ENCODE results near the gene ZBTB8OS. TPM values are rescaled to one million over a fixed set of nuclear protein-coding genes. Genes with fewer than 3 reads are reported as not detected.
"Not testable (repeated sequence)": the region's sequence is repeated elsewhere in the genome, so short reads cannot be mapped to it uniquely, and the experiment has no call there.

Gene ZBTB8OS
- total RNA-seq, 1 experiment from 2014 or later: 81.1 TPM

- no peaks in the 10 kb centered on the region for H3K27me3 ChIP-seq (replicated peaks)
- no peaks in the 10 kb centered on the region for H3K4me1 ChIP-seq (replicated peaks)
- peaks cover 95% of the 10 kb centered on the region for H3K36me3 ChIP-seq
- no peak overlapping the region for H3K4me3 ChIP-seq
- no peak for DNase-seq (ENCODE audit: low read depth in 1 of 2, low spot score in 2 of 2)
- H3K27ac ChIP-seq: no peak overlapping the region
- no peaks in the 10 kb centered on the region; the same call in 1 of the 2 replicates for H3K9me3 ChIP-seq (replicated peaks)
Observed at GRCh38 chr1:32676945-32677344, 26.6 kb upstream of the ZBTB8OS start.

- not testable (repeated sequence) for H3K4me1 ChIP-seq (replicated peaks); DNase-seq (ENCODE audit: low read depth in 1 of 2, low spot score in 2 of 2); H3K4me3 ChIP-seq; H3K9me3 ChIP-seq (replicated peaks); H3K27me3 ChIP-seq (replicated peaks); H3K27ac ChIP-seq
- H3K36me3 ChIP-seq: peaks cover 99% of the 10 kb centered on the region
Observed at GRCh38 chr1:32668716-32669115, 18.4 kb upstream of the ZBTB8OS start.

- peaks cover 99% of the 10 kb centered on the region for H3K36me3 ChIP-seq
- DNase-seq (ENCODE audit: low read depth in 1 of 2, low spot score in 2 of 2): no peak
Observed at GRCh38 chr1:32666901-32667566, 16.7 kb upstream of the ZBTB8OS start.

GRCh38 chr1:32665915-32666314 lies 15.6 kb upstream of the ZBTB8OS start:
- DNase-seq (ENCODE audit: low read depth in 1 of 2, low spot score in 2 of 2): no peak
- Histone ChIP-seq H3K27ac (no peak overlapping the region), H3K9me3 (replicated peaks) (no peaks in the 10 kb centered on the region), H3K27me3 (replicated peaks) (no peaks in the 10 kb centered on the region), H3K36me3 (peaks cover 95% of the 10 kb centered on the region), H3K4me3 (no peak overlapping the region), H3K4me1 (replicated peaks) (no peaks in the 10 kb centered on the region)

More at GRCh38 chr1:32666901-32667566, 16.7 kb upstream of the ZBTB8OS start:
- Histone ChIP-seq H3K9me3 (replicated peaks) (no peaks in the 10 kb centered on the region), H3K27me3 (replicated peaks) (no peaks in the 10 kb centered on the region), H3K27ac (no peak overlapping the region), H3K4me1 (replicated peaks) (no peaks in the 10 kb centered on the region), H3K4me3 (no peak overlapping the region)

GRCh38 chr1:32659581-32659980 lies 9.2 kb upstream of the ZBTB8OS start:
- Histone ChIP-seq H3K27me3 (replicated peaks) (no peaks in the 10 kb centered on the region), H3K9me3 (replicated peaks) (no peaks in the 10 kb centered on the region), H3K36me3 (peaks cover 91% of the 10 kb centered on the region), H3K27ac (no peak overlapping the region), H3K4me1 (replicated peaks) (peaks cover 19% of the 10 kb centered on the region), H3K4me3 (no peak overlapping the region)
- no peak for DNase-seq (ENCODE audit: low read depth in 1 of 2, low spot score in 2 of 2)

DNA sequence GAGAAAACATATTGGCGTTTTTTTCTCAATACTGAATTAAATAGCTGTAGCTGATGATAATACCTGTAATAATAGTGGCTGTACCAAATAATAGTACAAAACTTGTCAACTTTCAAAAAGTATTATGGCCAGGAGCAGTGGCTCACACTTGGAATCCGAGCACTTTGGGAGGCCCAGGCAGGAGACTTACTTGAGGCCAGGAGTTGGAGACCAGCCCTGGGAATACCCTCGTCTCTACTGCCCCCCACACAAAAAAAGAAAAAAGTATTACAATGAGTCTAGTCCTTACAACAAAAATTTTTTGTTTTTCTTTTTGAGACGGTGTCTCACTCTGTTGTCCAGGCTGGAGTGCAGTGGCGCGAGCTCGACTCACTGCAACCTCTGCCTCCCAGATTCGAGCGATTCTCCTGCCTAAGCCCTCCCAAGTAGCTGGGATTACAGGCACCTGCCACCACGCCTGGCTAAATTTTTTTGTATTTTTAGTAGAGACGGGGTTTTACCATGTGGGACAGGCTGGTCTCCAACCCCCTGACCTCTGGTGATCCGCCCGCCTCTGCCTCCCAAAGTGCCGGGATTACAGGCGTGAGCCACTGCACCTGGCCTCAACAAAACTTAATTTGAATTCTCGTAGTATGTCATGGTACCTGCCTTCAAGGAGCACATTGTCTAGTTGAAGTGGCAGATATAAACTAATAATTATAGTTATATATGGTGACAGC lies 2.1 kb upstream of the ZBTB8OS start:
- Histone ChIP-seq H3K9me3 (replicated peaks) (no peaks in the 10 kb centered on the region), H3K4me1 (replicated peaks) (peaks cover 36% of the 10 kb centered on the region), H3K4me3 (peak overlapping the region; percentile 72), H3K27ac (no peak overlapping the region), H3K27me3 (replicated peaks) (no peaks in the 10 kb centered on the region), H3K36me3 (peaks cover 62% of the 10 kb centered on the region)
- DNase-seq (ENCODE audit: low read depth in 1 of 2, low spot score in 2 of 2): no peak

DNA sequence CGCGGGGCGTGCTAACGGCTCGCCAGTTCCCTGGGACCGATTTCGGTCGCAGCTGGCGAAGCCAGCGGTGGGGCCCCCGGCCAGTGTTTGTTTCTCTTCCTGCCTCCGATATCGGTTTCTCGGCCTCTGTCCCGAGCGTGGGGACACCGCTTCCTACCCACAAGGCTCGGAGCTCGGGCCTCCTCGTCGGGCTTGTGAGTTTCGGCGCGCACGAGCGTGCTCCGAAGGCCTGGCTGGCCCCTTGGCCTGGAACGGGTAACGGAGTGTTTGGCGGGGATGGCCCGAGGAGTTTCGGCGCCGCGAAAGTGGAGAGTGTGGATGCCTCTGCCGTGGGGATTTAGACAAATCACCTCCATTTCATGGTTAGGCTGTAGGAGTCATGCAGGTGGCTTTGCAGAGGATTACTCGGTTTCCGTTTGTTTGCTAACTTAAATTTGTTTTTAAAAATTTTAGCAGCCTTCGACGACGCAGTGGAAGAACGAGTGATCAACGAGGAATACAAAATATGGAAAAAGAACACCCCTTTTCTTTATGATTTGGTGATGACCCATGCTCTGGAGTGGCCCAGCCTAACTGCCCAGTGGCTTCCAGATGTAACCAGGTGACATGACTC lies 1.2 kb upstream of the ZBTB8OS start:
- peaks cover 53% of the 10 kb centered on the region for H3K36me3 ChIP-seq
- H3K27me3 ChIP-seq (replicated peaks): no peaks in the 10 kb centered on the region
- peak overlapping the region; percentile 98 for H3K27ac ChIP-seq
- DNase-seq (ENCODE audit: low read depth in 1 of 2, low spot score in 2 of 2): no peak
- no peaks in the 10 kb centered on the region for H3K9me3 ChIP-seq (replicated peaks)
- H3K4me3 ChIP-seq: peak overlapping the region; percentile 72
- H3K4me1 ChIP-seq (replicated peaks): peaks cover 36% of the 10 kb centered on the region

- peak; percentile 98 to 99 for DNase-seq (ENCODE audit: low read depth in 1 of 2, low spot score in 2 of 2)
- Histone ChIP-seq H3K9me3 (replicated peaks) (no peaks in the 10 kb centered on the region), H3K27me3 (replicated peaks) (no peaks in the 10 kb centered on the region), H3K36me3 (peaks cover 47% of the 10 kb centered on the region), H3K4me1 (replicated peaks) (peaks cover 30% of the 10 kb centered on the region), H3K27ac (peak within 1 kb of the TSS; percentile 98), H3K4me3 (peak within 1 kb of the TSS; percentile 72)
Observed at GRCh38 chr1:32650752-32651460, 556 bp upstream of the ZBTB8OS start, which contains the start of gene RBBP4. RBBP4 (plus strand) TSS chr1:32651208; CDS start chr1:32651307, 99 bp downstream.

DNA sequence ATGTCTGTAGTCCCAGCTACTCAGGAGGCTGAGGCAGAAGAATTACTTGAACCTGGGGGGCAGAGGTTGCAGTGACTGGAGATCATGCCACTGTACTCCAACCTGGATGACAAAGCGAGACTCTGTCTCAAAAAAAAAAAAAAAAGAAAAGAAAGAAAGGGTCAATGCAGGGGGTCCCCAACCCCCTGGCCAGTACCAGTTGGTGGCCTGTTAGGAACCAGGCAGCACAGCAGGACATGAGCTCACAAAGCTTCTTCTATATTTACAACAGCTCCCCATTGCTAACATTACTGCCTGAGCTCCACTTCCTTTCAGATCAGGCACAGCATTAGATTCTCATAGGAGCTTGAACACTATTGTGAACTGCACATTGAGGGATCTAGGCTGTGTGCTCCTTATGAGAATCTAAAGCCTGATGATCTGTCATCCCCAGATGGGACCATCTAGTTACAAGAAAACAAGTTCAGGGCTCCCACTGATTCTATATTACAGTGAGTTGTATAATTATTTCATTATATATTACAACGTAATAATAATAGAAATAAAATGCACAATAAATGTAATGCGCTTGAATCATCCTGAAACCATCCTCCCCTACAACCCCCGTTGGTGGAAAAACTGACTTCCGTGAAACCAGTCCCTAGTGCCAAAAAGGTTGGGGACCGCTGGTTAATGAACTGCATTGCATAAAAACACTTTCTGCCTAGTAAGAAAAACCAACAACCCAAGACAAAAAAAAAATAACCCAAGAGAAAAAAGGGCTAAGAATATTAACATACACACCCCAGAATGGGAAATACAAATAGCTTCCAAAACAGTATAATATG lies 2.8 kb downstream of the ZBTB8OS start:
- Histone ChIP-seq H3K27ac (no peak overlapping the region), H3K4me3 (no peak overlapping the region), H3K4me1 (replicated peaks) (peaks cover 11% of the 10 kb centered on the region), H3K36me3 (peaks cover 19% of the 10 kb centered on the region), H3K9me3 (replicated peaks) (no peaks in the 10 kb centered on the region), H3K27me3 (replicated peaks) (no peaks in the 10 kb centered on the region)
- DNase-seq (ENCODE audit: low read depth in 1 of 2, low spot score in 2 of 2): no peak

DNA sequence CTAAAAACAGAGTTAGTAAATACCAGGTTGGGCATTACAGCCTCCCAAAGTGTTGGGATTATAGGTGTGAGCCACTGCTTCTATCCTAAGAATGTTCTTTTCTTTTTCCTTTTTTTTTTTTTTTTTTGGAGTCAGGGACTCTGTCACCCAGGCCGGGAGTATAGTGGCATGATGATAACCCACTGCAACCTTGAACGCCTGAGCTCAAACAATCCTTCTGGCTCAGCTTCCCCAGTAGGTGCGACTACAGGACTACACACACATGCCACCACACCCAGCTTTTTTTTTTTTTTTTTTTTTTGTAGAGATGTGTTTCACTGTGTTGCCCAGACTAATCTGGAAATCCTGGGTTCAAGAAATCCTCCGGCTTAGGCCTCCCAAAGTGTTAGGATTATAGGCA lies 5.9 kb downstream of the ZBTB8OS start:
- 0 out of 2 replicates have a peak, but pooled peaks cover 8% of the 10 kb centered on the region for H3K36me3 ChIP-seq
- H3K4me1 ChIP-seq (replicated peaks): no peaks in the 10 kb centered on the region
- no peak overlapping the region for H3K27ac ChIP-seq
- H3K4me3 ChIP-seq: no peak overlapping the region
- DNase-seq (ENCODE audit: low read depth in 1 of 2, low spot score in 2 of 2): no peak
- H3K9me3 ChIP-seq (replicated peaks): no peaks in the 10 kb centered on the region
- no peaks in the 10 kb centered on the region for H3K27me3 ChIP-seq (replicated peaks)

- H3K4me3 ChIP-seq; H3K27me3 ChIP-seq (replicated peaks); H3K4me1 ChIP-seq (replicated peaks); DNase-seq (ENCODE audit: low read depth in 1 of 2, low spot score in 2 of 2); H3K27ac ChIP-seq; H3K9me3 ChIP-seq (replicated peaks): not testable (repeated sequence)
- peaks cover 17% of the 10 kb centered on the region; the same call in 1 of the 2 replicates for H3K36me3 ChIP-seq
Observed at GRCh38 chr1:32642292-32642827, 8.0 kb downstream of the ZBTB8OS start.

GRCh38 chr1:32639489-32640075 lies 10.8 kb downstream of the ZBTB8OS start:
- no peak for DNase-seq (ENCODE audit: low read depth in 1 of 2, low spot score in 2 of 2)
- no peak overlapping the region for H3K4me3 ChIP-seq
- no peaks in the 10 kb centered on the region for H3K27me3 ChIP-seq (replicated peaks)
- peaks cover 13% of the 10 kb centered on the region; the same call in 1 of the 2 replicates for H3K36me3 ChIP-seq
- no peak overlapping the region for H3K27ac ChIP-seq
- H3K4me1 ChIP-seq (replicated peaks): no peaks in the 10 kb centered on the region
- no peaks in the 10 kb centered on the region for H3K9me3 ChIP-seq (replicated peaks)

Data from SJSA1 (cell line).